ENCODE measurements around the gene COL9A3.

GRCh38 chr20:62890444-62890843 lies 73.6 kb downstream of the COL9A3 start:
- TF ChIP-seq SPI1 (IDR thresholded peaks at IDR 0.05; ENCODE audit: low read depth, low read length) (no peak), POLR2AphosphoS5 (IDR thresholded peaks at IDR 0.05; ENCODE audit: low read depth, low read length) (no peak), POLR2A (IDR thresholded peaks at IDR 0.05; ENCODE audit: low read depth, low read length) (no peak), TAF1 (IDR thresholded peaks at IDR 0.05; ENCODE audit: low read depth, low read length) (no peak), PAX5 (IDR thresholded peaks at IDR 0.05; ENCODE audit: insufficient read depth, low read length, severe bottlenecking) (no peak), POU2F2 (IDR thresholded peaks at IDR 0.05; ENCODE audit: low read depth, low read length) (no peak)

All from GM12891 (cell line).